GM21515 (cell line): ENCODE data around the gene NUP42.
"Not testable (repeated sequence)": the region's sequence is repeated elsewhere in the genome, so short reads cannot be mapped to it uniquely, and the experiment has no call there.

Experiments
- ATAC-seq: cut with Tn5 transposase; IDR thresholded peaks from one replicate; pipeline ENCODE4 v1.9.1; 2021; ENCODE audit not compliant: unreplicated experiment

Gene NUP42

DNA sequence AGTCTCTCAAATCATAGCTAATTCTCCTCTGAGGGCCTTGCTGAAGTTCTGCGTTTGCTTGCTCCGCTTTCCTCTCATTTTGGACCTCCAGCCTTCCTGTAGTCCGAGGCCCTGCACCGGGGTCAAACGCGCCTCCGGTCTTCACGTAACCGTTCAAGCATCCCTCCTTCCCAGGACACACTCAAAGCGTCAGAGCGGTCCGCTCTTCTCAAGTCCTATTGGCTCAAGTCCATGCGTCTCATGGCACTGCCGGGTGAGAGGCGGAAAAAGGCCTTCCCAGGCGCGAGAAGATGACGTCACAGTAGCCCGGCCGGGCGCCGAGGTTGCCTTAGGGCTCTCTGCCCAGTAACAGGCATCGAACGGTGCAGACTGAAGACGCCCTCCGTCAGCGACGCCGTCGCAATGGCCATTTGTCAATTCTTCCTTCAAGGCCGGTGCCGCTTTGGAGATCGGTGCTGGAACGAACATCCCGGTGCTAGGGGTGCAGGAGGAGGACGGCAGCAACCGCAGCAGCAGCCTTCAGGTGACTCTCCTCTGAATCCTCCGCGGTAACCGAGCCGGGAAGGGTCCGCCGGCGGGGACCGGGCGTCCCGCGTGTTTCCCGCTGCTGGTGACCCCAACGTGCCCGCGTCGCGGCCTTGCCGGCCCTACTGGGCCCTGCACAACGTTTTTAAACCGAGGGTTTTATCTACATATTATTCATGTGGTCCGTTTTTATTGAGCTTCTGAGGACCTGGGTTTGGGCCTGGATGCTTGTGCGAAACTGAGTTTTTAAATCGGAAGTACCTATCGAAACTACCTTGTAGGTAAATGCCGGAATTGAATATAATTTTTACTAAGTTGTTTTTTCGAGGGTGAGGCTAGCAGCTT is at the start of gene NUP42:
NUP42 (plus strand) TSS at position 365 of the 870 bp plus-strand sequence; CDS start at position 403, 38 bp downstream.
- ATAC-seq = peak; percentile 94

DNA sequence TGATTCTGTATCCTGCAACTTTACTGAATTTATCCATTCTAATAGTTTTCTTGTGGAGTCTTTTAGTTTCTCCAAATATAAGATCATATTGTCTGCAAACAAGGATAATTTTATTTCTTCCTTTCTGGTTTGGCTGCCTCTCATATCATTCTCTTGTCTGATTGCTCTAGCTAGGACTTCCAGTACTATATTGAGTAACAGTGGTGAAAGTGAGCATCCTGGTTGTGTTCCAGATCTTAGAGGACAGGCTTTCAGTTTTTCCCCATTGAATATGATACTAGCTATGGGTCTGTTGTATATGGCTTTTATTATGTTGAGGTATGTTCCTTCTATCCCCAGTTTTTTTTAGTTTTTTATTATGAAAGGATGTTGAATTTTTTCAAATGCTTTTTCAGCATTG is 48.1 kb upstream of the NUP42 start:
- ATAC-seq = no peak

DNA sequence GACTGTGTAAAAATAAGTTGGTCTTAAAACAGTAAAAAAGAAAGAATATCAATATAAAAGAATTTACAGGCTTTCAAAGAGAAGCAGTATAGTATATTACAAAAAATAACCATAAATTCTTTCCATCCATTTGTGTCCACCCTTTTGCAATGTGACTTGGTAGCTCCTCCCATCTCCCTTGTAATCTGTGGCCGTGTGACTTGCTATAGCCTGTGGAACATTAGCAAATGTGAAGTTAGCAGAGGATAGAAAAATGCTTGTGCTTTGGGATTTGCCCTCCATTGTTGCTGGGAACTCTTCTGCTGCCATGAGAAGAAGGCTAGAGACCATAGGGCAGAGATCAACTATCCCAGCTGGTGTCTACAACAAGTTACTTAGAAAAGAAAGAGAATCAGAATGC is 46.1 kb upstream of the NUP42 start:
- no peak for ATAC-seq

GRCh38 chr7:23136216-23136615 is 45.6 kb upstream of the NUP42 start:
- no peak for ATAC-seq

DNA sequence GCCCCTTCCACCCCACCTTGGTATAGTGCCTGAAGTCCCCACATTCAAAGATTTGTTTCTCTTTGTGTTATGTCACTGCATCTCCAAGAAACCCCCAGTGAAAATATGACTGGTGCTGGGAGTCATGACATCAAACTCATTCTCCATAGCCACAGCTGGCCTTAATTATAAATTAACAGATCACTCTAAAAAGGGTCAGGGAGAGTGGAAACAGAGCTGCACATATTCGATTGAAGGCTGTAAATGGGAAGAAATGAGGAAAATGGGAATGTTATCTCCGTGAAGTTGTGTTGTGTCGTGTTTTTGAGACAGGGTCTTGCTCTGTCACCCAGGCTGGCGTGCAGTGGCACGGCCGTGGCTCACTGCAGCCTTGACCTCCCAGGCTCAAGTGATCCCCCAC is 24.2 kb upstream of the NUP42 start:
- ATAC-seq = no peak

DNA sequence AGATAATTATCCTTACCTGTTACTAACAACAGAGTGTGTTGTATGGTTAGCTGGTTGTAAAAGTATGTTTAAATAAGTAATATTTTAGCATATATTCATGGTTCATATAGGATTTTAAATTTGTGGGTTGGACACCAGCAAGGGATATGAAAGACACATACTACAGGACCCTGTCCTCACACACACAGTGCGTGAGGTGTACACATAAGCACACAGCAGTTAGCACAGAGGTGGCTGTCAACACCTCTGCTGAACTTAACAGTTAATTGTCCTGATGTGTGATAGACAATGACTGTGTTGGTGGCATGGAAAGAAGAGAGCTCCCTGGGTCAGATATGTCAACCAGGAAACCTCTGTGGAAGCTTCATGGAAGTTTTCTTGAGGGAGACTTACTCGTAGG is 23.3 kb upstream of the NUP42 start:
- no peak for ATAC-seq

DNA sequence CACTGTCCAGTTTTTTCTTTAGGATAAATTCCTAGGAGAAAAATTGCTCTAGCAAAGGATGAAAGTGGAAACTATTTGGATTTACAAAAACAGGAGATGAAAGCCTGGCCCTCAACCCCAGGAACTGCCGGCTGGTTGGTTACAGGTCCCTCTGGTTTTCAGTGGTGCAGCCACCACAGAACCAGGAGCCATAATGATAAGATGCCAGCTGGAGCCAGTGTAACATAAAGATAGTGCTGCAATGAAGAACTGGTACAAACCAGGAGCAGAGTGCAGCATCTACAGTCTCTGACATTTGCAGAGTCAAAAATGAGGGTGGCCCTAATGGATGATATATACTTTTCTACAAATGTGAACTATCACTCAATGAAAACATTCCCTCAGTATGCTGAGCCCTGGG is 20.4 kb upstream of the NUP42 start:
- no peak for ATAC-seq

DNA sequence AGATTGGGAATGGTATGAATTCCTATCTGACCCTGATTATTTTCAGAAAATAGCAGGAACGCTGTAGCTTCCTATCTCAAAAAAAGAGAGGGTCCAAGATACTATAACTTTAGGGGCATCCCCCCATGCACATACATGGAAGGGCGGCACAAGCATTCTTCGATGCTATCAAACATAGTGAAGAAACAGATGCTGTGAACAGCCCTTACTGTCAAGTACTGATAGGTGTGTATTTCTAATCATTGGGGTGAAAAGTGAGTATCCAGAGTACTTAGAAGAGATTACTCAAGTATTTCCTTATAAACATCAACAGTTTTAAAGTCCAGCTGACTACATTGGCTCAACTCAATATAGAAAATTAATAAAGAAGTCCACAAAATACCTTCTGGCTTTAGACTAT is 17.0 kb upstream of the NUP42 start:
- no peak for ATAC-seq

DNA sequence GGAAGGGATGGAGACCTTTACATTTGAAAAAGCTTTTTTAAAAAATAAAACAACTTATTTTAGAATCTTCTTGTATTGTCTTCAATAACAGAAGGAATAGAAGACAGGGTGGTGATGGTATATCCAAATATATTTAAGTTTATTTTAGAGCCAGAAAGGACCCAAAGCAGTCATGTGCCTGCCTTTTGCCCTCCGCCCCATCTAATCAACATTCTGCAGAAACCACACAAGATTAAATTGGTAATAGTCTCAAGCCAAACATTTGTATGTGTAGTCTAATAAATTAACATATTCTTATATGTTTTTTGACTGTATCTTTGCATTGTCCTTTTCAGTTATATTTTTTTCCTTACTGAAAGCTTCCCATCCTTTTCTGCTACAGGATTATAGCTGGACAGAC is 16.5 kb upstream of the NUP42 start:
- no peak for ATAC-seq

DNA sequence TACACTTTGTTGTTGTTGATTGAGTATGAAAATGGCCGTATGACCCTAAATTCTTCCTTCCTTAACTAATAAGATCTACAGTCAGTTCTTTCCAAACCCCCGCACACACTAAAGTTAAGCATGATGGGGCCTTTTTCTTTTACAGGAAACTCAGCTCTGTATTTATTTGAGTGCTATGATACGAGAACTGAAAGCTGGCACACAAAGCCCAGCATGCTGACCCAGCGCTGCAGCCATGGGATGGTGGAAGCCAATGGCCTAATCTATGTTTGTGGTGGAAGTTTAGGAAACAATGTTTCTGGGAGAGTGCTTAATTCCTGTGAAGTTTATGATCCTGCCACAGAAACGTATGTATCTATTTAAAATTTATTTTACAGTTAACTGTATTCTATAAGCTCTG is 14.2 kb upstream of the NUP42 start:
- no peak for ATAC-seq

GRCh38 chr7:23168111-23168885 is 13.6 kb upstream of the NUP42 start:
- no peak for ATAC-seq

- ATAC-seq = no peak
Measured at GRCh38 chr7:23175938-23176337, 5.9 kb upstream of the NUP42 start.

DNA sequence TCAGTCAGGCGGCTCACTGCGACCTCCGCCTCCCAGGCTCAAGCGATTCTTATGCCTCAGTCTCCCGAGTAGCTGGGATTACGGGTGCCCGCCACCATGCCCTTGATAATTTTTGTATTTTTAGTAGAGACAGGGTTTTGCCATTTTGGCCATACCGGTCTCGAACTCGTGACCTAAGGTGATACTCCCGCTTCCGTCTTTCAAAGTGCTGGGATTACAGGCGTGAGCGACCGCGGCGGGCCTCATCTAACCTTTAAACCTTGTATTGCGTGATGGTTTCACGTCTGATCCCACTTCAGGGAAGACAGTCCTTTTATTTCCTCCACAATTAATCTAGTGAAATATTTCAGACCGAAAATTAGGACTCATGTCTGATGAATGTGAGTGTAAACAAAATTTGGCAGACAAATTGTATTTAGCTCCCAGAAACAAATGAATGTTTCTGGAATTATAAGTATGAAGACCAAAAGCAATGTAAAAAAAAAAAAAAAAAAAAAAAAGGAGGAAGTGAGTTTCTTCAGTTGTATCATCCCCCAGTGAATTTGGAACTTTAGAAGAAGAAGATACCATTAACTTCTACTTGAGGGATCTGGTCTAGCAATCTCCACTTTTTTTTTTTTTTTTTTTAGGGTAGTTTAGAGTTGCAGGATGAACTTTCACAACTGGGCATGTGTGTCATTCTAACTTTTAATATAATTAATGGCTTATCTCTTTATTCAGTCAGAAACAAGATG is 1.6 kb downstream of the NUP42 start:
- ATAC-seq = no peak

DNA sequence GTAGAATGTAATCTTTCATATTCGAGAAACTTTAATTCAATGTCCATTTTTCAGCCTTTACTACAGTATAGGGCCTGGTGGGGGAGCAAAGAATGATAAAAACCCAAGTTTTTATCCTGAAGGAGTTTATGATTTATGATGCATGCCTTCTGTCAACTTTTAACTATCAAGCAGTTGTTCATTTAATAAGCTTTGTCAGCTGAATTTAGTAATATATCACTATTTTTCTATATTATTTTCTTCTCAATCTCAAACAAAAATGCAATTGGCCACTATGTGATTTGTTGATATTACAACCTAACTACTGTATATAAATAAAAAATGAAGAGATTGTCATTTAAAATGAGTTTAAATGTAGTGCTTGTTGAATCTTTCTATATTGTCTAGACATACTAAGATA is 2.4 kb downstream of the NUP42 start:
- no peak for ATAC-seq

DNA sequence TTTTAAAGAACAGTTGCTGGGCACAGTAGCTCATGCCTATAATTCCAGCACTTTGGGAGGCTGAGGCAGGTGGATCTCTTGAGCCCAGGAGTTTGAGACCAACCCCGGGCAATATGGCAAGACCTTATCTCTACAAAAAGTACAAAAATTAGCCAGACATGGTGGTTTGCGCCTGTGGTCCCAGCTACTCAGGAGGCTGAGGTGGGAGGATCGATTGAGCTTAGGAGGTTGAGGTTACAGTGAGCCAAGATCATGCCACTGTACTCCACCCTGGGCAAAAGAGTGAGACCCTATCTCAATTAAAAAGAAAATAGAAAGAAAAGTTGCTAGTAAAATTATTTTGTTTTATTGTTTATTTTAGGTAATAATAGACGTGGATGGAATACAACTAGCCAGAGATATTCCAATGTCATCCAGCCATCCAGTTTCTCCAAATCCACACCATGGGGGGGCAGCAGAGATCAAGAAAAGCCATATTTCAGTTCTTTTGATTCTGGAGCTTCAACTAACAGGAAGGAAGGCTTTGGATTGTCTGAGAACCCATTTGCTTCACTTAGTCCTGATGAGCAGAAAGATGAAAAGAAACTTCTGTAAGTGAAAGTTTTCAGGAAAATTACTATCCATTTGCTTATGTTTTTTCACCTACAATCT is 3.0 kb downstream of the NUP42 start:
- no peak for ATAC-seq

DNA sequence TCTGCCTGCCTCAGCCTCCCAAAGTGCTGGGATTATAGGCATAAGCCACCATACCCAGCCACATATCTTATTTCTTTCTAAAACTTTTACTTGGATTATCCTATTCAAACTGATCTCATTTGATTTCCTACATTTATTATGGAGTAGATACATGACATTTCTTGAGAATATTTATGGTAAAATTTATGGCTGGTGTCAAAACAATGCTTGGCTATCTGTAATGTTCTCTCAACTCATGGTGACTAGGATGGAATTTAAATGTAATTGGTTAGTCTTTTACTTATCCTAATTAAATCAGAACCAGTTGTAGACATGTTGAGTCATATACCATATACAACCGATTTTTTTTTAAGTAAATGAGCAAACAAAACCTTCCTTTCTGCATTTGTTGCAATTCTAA is 4.1 kb downstream of the NUP42 start:
- ATAC-seq = no peak

DNA sequence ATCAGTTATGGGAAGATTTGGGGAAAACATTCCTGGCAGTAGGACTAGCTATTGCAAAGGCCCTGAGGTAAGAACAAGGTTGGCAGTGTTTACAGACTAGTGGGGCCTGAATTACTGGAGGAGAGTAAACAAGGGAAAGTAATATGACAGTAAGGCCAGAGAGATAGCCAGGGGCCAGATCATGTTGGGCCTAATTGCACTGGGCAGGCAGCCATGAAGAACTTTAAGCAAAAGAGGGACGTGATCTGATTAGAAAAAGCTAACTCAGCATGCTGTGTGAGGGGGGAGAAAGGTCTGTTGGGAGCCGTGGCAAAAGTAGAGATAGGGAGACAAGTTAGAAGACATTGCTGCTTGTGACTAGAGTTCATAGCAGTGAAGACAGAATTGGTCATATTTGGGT is 9.2 kb downstream of the NUP42 start:
- ATAC-seq = no peak

DNA sequence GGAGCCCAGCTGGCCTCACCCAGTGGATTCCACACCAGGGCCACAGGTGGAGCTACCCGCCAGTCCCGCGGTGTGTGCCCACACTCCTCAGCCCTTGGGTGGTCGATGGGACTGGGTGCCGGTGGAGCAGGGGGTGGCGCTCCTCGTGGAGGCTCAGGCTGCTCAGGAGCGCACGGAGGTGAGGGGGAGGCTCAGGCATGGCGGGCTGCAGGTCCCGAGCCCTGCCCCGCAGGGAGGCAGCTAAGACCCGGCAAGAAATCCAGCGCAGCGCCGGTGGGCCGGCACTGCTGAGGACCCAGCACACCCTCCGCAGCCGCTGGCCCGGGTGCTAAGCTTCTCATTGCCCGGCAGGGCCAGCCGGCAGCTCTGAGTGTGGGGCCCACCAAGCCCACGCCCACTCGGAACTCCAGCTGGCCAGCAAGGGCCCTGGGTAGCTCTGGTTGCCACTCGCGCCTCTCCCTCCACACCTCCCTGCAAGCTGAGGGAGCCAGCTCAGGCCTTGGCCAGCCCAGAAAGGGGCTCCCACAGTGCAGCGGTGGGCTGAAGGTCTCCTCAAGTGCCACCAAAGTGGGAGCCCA is 11.9 kb downstream of the NUP42 start:
- not testable (repeated sequence) for ATAC-seq

- no peak for ATAC-seq
Measured at GRCh38 chr7:23196306-23196705, 14.5 kb downstream of the NUP42 start.

GRCh38 chr7:23197745-23198144 is 15.9 kb downstream of the NUP42 start:
- not testable (repeated sequence) for ATAC-seq

DNA sequence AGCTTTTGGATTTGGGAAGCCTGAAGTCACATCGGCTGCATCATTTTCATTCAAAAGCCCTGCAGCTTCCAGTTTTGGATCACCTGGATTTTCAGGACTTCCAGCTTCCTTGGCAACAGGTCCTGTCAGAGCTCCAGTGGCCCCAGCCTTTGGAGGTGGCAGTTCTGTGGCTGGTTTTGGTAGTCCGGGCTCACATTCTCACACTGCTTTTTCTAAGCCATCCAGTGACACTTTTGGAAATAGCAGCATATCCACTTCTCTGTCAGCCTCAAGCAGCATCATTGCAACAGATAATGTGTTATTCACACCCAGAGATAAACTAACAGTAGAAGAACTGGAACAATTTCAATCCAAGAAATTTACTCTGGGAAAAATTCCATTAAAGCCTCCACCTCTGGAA is 18.5 kb downstream of the NUP42 start:
- ATAC-seq = no peak
